Activated CD4-positive, alpha-beta T cell treated with anti-CD3 and anti-CD28 coated beads, Interleukin-2, amount 50 U/mL, for 24 hours (primary cell): ENCODE results near the gene CFAP65.

Experiments
- DNase-seq, 2 donors: peaks; one replicate each; pipeline ENCODE4 v3.0.0-alpha.2; 2020; ENCODE audit warnings: low read depth in 1 of 2, low spot score in 1 of 2

The CFAP65 gene

GRCh38 chr2:219032051-219032745, 9.1 kb downstream of the CFAP65 start:
- DNase-seq = no peak

- DNase-seq = no peak
These were observed 10.1 kb downstream of the CFAP65 start for GRCh38 chr2:219031005-219031738.

- no peak for DNase-seq
These were observed 11.0 kb downstream of the CFAP65 start for GRCh38 chr2:219030177-219030940.

GRCh38 chr2:219029829-219030165, 11.5 kb downstream of the CFAP65 start:
- peak; percentile 52 to 70 for DNase-seq

- DNase-seq = no peak
These were observed 12.1 kb downstream of the CFAP65 start for GRCh38 chr2:219028996-219029828.

GRCh38 chr2:219028141-219028540, 13.2 kb downstream of the CFAP65 start:
- no peak for DNase-seq

- DNase-seq = no peak
These were observed 13.7 kb downstream of the CFAP65 start for GRCh38 chr2:219027511-219028055.

- DNase-seq = no peak
These were observed 14.4 kb downstream of the CFAP65 start for GRCh38 chr2:219026946-219027345.

GRCh38 chr2:219025637-219026585, 15.4 kb downstream of the CFAP65 start:
- no peak for DNase-seq

- DNase-seq = no peak
These were observed 17.3 kb downstream of the CFAP65 start for GRCh38 chr2:219024059-219024458.

GRCh38 chr2:219023045-219023605, 18.2 kb downstream of the CFAP65 start:
- no peak for DNase-seq

- no peak for DNase-seq
These were observed 18.7 kb downstream of the CFAP65 start for GRCh38 chr2:219022616-219023015.

GRCh38 chr2:219022041-219022440, 19.3 kb downstream of the CFAP65 start:
- no peak for DNase-seq

GRCh38 chr2:219021591-219021990, 19.7 kb downstream of the CFAP65 start:
- DNase-seq = no peak

- no peak for DNase-seq
These were observed 20.5 kb downstream of the CFAP65 start for GRCh38 chr2:219020604-219021365.

GRCh38 chr2:219019436-219019835, 21.9 kb downstream of the CFAP65 start:
- no peak for DNase-seq

- no peak for DNase-seq
These were observed 22.6 kb downstream of the CFAP65 start for GRCh38 chr2:219018726-219019125.

- no peak for DNase-seq
These were observed 23.0 kb downstream of the CFAP65 start for GRCh38 chr2:219018286-219018685.
